K562 (cell line): Measurements from ENCODE around the gene SNAPC2.

Experiments
- ATF3 ChIP-seq, 2 experiments: fragments of 450-650 bp in 1 of 2; sonication (generic) in 1 of 2; formaldehyde crosslinking in 1 of 2; IDR thresholded peaks in 1 of 2; conservative IDR thresholded peaks in 1 of 2; 2 replicates each; pipeline versions ENCODE4 v1.6.1 to v1.8.1; 2016 to 2023; ENCODE audit warnings: mild to moderate bottlenecking in 2 of 2, moderate library complexity in 2 of 2, inconsistent platforms in 1 of 2, missing genetic modification reagents in 1 of 2
- CTCF ChIP-seq, 3 experiments: IDR thresholded peaks in 2 of 3; conservative IDR thresholded peaks in 1 of 3; 2 replicates each; pipeline ENCODE4 v1.5.1; 2011 to 2012; ENCODE audit warnings: low read length in 3 of 3, mild to moderate bottlenecking in 3 of 3, control low read depth in 2 of 3, improper control_type of control experiment in 1 of 3, inconsistent platforms in 1 of 3, low read depth in 1 of 3, mixed read lengths in 1 of 3, moderate library complexity in 1 of 3; ENCODE audit not compliant: insufficient read depth in 2 of 3
- FOXP1 ChIP-seq: sonication (generic); formaldehyde crosslinking; IDR thresholded peaks from 2 replicates; pipeline ENCODE4 v1.8.0; 2022; ENCODE audit warnings: mild to moderate bottlenecking, missing genetic modification reagents
- PHF21A ChIP-seq: fragments of 450-650 bp; IDR thresholded peaks from 2 replicates; pipeline ENCODE4 v1.6.1; 2017; ENCODE audit warnings: low read depth, borderline replicate concordance
- POLR2A ChIP-seq: fragments of 450-650 bp; conservative IDR thresholded peaks from 2 replicates; pipeline ENCODE4 v1.6.1; 2016
- TARDBP ChIP-seq: fragments of 450-650 bp; IDR thresholded peaks from 2 replicates; pipeline ENCODE4 v1.6.1; 2016
- TEAD1 ChIP-seq, 2 experiments: fragments of 450-650 bp in 1 of 2; sonication (generic) in 1 of 2; formaldehyde crosslinking; IDR thresholded peaks; 2 replicates each; pipeline versions ENCODE4 v1.4.0 to v1.8.0; 2020 to 2022; ENCODE audit warnings: mild to moderate bottlenecking in 2 of 2, missing genetic modification reagents in 1 of 2
- ZNF274 ChIP-seq: IDR thresholded peaks from 2 replicates; pipeline ENCODE4 v1.6.1; 2011; ENCODE audit warnings: low read depth, mild to moderate bottlenecking, low read length, moderate library complexity, borderline replicate concordance
- ZNF311 ChIP-seq: fragments of 250-450 bp; sonication (Bioruptor Pico); IDR thresholded peaks from 2 replicates; pipeline ENCODE4 v1.4.0; 2020; ENCODE audit warnings: mild to moderate bottlenecking, moderate library complexity

GRCh38 chr19:7887408-7888144, 32.6 kb upstream of the SNAPC2 start:
- TF ChIP-seq TARDBP (no peak), FOXP1 (CRISPR knock-in tag) (no peak), ATF3 (IDR thresholded peaks at IDR 0.05) (no peak), ATF3 (CRISPR knock-in tag; conservative IDR thresholded peaks at IDR 0.05) (no peak), TEAD1 (CRISPR knock-in tag; IDR thresholded peaks at IDR 0.05) (no peak), POLR2A (no peak), PHF21A (no peak), ZNF311 (CRISPR knock-in tag) (no peak), ZNF274 (no peak), CTCF (IDR thresholded peaks at IDR 0.05 in 2 of 3, conservative IDR thresholded peaks at IDR 0.05 in 1 of 3; ENCODE audit: insufficient read depth in 2 of 3, low read depth in 1 of 3, low read length in 3 of 3) (no peak)
